ENCODE results near the gene SLFNL1. TPM values are rescaled to one million over a fixed set of nuclear protein-coding genes. Genes with fewer than 3 reads are reported as not detected.

Gene SLFNL1
- 1 to 10 TPM in 2 of 7 donors, under 1 TPM in 5; 0.55 to 1.2 (median 0.72) TPM for total RNA-seq
- polyA plus RNA-seq: under 1 TPM; 0.05 to 0.23 TPM
- long read RNA-seq, donor 1, partial matches to known transcripts: 0 of 39 reads
- long read RNA-seq, donor 1, other reads (novel, unspliced or antisense): 39 of 39 reads
- long read RNA-seq, donor 2: 0 reads
- long read RNA-seq, donor 3, partial matches to known transcripts: 0 of 11 reads
- long read RNA-seq, donor 3, other reads (novel, unspliced or antisense): 11 of 11 reads

GRCh38 chr1:41021526-41022308, at the start of gene SLFNL1:
SLFNL1 (minus strand) TSS chr1:41021725; CDS start chr1:41020660, 1,065 bp downstream.
- Histone ChIP-seq H3K9me3 (no peaks in the 10 kb centered on the region), H3K36me3 (no peaks in the 10 kb centered on the region), H3K4me3 (no peak within 1 kb of the TSS), H3K27me3 (no peaks in the 10 kb centered on the region), H3K4me1 (ENCODE audit: insufficient read depth) (peaks cover 5% of the 10 kb centered on the region), H3K27ac (no peak within 1 kb of the TSS)
- WGBS, 3 donors: 35 to 40% (median 38%) methylated on average over 12 of the region's 12 CpGs
- intact Hi-C loops (cut with DNase I): no loop called here
- DNase-seq: peak in 2 of 5 donors; percentile 36 to 39
- TF ChIP-seq CTCF (IDR thresholded peaks at IDR 0.05) (no peak), POLR2A (IDR thresholded peaks at IDR 0.05) (no peak), EP300 (IDR thresholded peaks at IDR 0.05) (no peak)

GRCh38 chr1:41056907-41057306, 35.4 kb upstream of the SLFNL1 start:
- no peak for TF ChIP-seq POLR2A (IDR thresholded peaks at IDR 0.05)
- no peak for TF ChIP-seq EP300 (IDR thresholded peaks at IDR 0.05)
- no peak for TF ChIP-seq CTCF (IDR thresholded peaks at IDR 0.05)
- no peaks in the 10 kb centered on the region for H3K27me3 ChIP-seq
- H3K4me1 ChIP-seq (ENCODE audit: insufficient read depth): no peaks in the 10 kb centered on the region
- DNase-seq: no peak
- no peak overlapping the region for H3K27ac ChIP-seq
- intact Hi-C loops (cut with DNase I): no loop called here
- H3K4me3 ChIP-seq: no peak overlapping the region
- 89 to 95% (median 92%) methylated on average over 5 of the region's 5 CpGs for WGBS, 3 donors
- H3K9me3 ChIP-seq: no peaks in the 10 kb centered on the region
- no peaks in the 10 kb centered on the region for H3K36me3 ChIP-seq

GRCh38 chr1:41053316-41053715, 31.8 kb upstream of the SLFNL1 start:
- no peak for DNase-seq
- Histone ChIP-seq H3K4me1 (ENCODE audit: insufficient read depth) (no peaks in the 10 kb centered on the region), H3K9me3 (no peaks in the 10 kb centered on the region), H3K27me3 (no peaks in the 10 kb centered on the region), H3K4me3 (no peak overlapping the region), H3K27ac (no peak overlapping the region), H3K36me3 (no peaks in the 10 kb centered on the region)
- TF ChIP-seq EP300 (IDR thresholded peaks at IDR 0.05) (no peak), POLR2A (IDR thresholded peaks at IDR 0.05) (no peak), CTCF (IDR thresholded peaks at IDR 0.05) (no peak)
- intact Hi-C loops (cut with DNase I): no loop called here
- 78 to 82% (median 78%) methylated on average over 2 of the region's 2 CpGs for WGBS, 3 donors

- Histone ChIP-seq H3K4me3 (no peak overlapping the region), H3K4me1 (ENCODE audit: insufficient read depth) (no peaks in the 10 kb centered on the region), H3K36me3 (no peaks in the 10 kb centered on the region), H3K27ac (no peak overlapping the region), H3K9me3 (no peaks in the 10 kb centered on the region), H3K27me3 (no peaks in the 10 kb centered on the region)
- TF ChIP-seq EP300 (IDR thresholded peaks at IDR 0.05) (no peak), POLR2A (IDR thresholded peaks at IDR 0.05) (no peak), CTCF (IDR thresholded peaks at IDR 0.05) (no peak)
- intact Hi-C loops (cut with DNase I): no loop called here
- no peak for DNase-seq
- WGBS, 3 donors: 90 to 94% (median 91%) methylated on average over 1 of the region's 1 CpG
Observed at GRCh38 chr1:41051022-41051421, 29.5 kb upstream of the SLFNL1 start.
